IPS-20b (cell line): ENCODE measurements around the gene MYO16.
"Not testable (repeated sequence)": the region's sequence is repeated elsewhere in the genome, so short reads cannot be mapped to it uniquely, and the experiment has no call there.

Experiments
- H3K27ac ChIP-seq: one replicate; pipeline ENCODE4 v1.5.1; 2013; ENCODE audit warnings: low read length
- H3K27me3 ChIP-seq: 2 replicates; pipeline ENCODE4 v1.6.1; 2013; ENCODE audit warnings: mild to moderate bottlenecking, low read length, inconsistent platforms; ENCODE audit not compliant: insufficient read depth
- H3K36me3 ChIP-seq: 2 replicates; pipeline ENCODE4 v1.6.1; 2013; ENCODE audit warnings: low read depth, mild to moderate bottlenecking, inconsistent platforms, low read length, moderate library complexity; ENCODE audit not compliant: insufficient read depth
- H3K4me1 ChIP-seq: 2 replicates; pipeline ENCODE4 v1.6.1; 2013; ENCODE audit warnings: mild to moderate bottlenecking, control low read depth, inconsistent platforms, low read length, moderate library complexity; ENCODE audit not compliant: insufficient read depth
- H3K4me3 ChIP-seq: 2 replicates; pipeline ENCODE4 v1.5.1; 2013; ENCODE audit warnings: mild to moderate bottlenecking, low read length, inconsistent platforms
- H3K9ac ChIP-seq: 2 replicates; pipeline ENCODE4 v1.6.1; 2013; ENCODE audit warnings: low read depth, mild to moderate bottlenecking, inconsistent platforms, low read length, moderate library complexity
- H3K9me3 ChIP-seq: 2 replicates; pipeline ENCODE4 v1.6.1; 2013; ENCODE audit warnings: mild to moderate bottlenecking, low read depth, low read length, inconsistent platforms; ENCODE audit not compliant: insufficient read depth

The MYO16 gene

GRCh38 chr13:108780706-108781105, 151.3 kb downstream of the MYO16 start:
- no peak overlapping the region for H3K9ac ChIP-seq

GRCh38 chr13:108781312-108781711, 151.9 kb downstream of the MYO16 start:
- Histone ChIP-seq H3K27ac (no peak overlapping the region), H3K9ac (no peak overlapping the region), H3K9me3 (peaks cover 6% of the 10 kb centered on the region), H3K4me3 (no peak overlapping the region), H3K36me3 (no peaks in the 10 kb centered on the region), H3K4me1 (no peaks in the 10 kb centered on the region; the same call in 1 of the 2 replicates), H3K27me3 (no peaks in the 10 kb centered on the region)

More at GRCh38 chr13:108780706-108781105, 151.3 kb downstream of the MYO16 start:
- Histone ChIP-seq H3K4me1 (no peaks in the 10 kb centered on the region; the same call in 1 of the 2 replicates), H3K9me3 (peaks cover 6% of the 10 kb centered on the region), H3K4me3 (no peak overlapping the region), H3K27ac (no peak overlapping the region), H3K36me3 (no peaks in the 10 kb centered on the region), H3K27me3 (no peaks in the 10 kb centered on the region)

- not testable (repeated sequence) for H3K9ac ChIP-seq, H3K27me3 ChIP-seq, H3K4me3 ChIP-seq, H3K4me1 ChIP-seq, H3K9me3 ChIP-seq, H3K27ac ChIP-seq, H3K36me3 ChIP-seq
These were observed 153.1 kb downstream of the MYO16 start for GRCh38 chr13:108782480-108782879.

DNA sequence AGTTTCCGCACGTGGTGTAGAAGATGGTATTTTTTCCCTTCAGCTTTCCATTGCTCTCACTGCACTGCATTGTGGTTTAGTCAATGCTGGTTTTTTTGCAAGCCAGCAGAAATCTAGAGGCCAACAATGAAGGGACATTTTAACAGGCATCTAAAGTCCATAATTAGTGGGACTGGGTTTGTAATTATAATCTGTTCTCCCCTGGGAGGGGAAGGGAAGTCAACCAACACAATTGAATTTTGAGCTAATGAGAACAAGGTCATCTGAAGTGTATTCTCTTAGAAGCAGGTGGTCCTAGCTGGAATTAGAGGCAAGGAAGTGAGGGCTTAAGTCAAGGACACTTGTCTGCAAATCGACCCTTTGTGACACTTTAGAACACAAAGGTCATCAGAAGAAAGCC, 156.4 kb downstream of the MYO16 start:
- H3K27me3 ChIP-seq, result no peaks in the 10 kb centered on the region
- no peak overlapping the region for H3K27ac ChIP-seq
- peaks cover 6% of the 10 kb centered on the region for H3K9me3 ChIP-seq
- no peak overlapping the region for H3K4me3 ChIP-seq
- no peak overlapping the region for H3K9ac ChIP-seq
- H3K36me3 ChIP-seq, result no peaks in the 10 kb centered on the region
- H3K4me1 ChIP-seq, result 0 out of 2 replicates have a peak, but pooled peaks cover 4% of the 10 kb centered on the region

GRCh38 chr13:108786456-108787200, 157.2 kb downstream of the MYO16 start:
- H3K27ac ChIP-seq, result no peak overlapping the region
- peaks cover 6% of the 10 kb centered on the region for H3K9me3 ChIP-seq
- H3K36me3 ChIP-seq, result no peaks in the 10 kb centered on the region
- H3K4me3 ChIP-seq, result no peak overlapping the region
- H3K4me1 ChIP-seq, result 0 out of 2 replicates have a peak, but pooled peaks cover 4% of the 10 kb centered on the region
- H3K9ac ChIP-seq, result no peak overlapping the region
- H3K27me3 ChIP-seq, result no peaks in the 10 kb centered on the region

DNA sequence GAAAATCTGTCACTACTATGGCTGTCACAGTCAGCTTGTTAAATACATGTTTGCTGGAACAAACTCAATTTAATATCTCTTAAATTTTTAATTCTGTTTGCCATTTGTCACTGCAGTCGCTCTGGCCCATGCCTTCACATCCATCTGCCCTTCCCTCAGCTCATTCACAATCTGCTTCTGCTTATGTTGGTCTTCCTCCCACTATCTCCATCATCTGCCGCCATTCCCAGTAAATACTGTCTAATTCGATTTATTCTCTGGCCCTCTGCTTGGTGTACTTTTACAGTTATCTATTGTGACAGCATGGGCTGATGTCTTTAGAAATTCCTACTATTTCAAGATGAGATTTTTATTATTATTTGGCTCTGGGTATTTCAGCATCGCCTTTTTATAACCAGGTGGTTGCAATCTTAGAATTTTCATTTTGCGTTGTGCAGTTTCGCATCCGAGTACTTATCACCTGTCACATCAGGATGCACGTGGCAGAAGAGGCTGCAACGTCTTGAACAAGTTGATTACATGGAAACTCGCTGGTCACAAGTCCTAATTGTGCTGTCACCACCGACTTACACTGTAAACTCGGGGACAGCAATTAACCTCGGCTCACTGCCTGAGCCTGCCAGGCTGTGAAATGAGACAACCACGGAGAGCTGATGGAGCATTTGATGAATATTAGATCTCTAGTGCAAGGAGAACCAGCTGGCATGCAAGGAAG, 158.4 kb downstream of the MYO16 start:
- H3K4me1 ChIP-seq, result 0 out of 2 replicates have a peak, but pooled peaks cover 4% of the 10 kb centered on the region
- no peak overlapping the region for H3K9ac ChIP-seq
- H3K4me3 ChIP-seq, result no peak overlapping the region
- no peaks in the 10 kb centered on the region for H3K27me3 ChIP-seq
- no peak overlapping the region for H3K27ac ChIP-seq
- peaks cover 2% of the 10 kb centered on the region for H3K9me3 ChIP-seq
- no peaks in the 10 kb centered on the region for H3K36me3 ChIP-seq

DNA sequence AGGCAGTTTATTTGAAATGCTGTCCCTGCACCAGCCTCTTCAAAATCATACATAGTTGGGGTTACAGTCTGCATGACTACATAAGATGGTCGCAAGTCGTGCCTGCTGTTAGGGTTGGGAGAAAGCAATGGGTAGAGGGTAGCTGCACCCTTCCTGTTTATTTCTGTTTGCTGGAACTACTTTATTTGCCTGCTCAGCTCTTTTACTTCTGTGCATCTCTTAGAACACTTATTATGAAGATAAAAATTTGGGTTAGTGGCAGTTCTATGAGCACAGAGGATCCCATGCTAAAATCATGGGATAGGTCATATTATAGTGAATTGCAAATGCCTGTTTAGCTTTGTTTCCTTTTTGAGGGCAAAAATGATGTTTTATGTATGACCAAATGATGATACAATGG, 160.1 kb downstream of the MYO16 start:
- no peak overlapping the region for H3K4me3 ChIP-seq
- H3K4me1 ChIP-seq, result 0 out of 2 replicates have a peak, but pooled peaks cover 4% of the 10 kb centered on the region
- H3K9me3 ChIP-seq, result no peaks in the 10 kb centered on the region
- no peaks in the 10 kb centered on the region for H3K27me3 ChIP-seq
- H3K36me3 ChIP-seq, result no peaks in the 10 kb centered on the region
- H3K9ac ChIP-seq, result no peak overlapping the region
- no peak overlapping the region for H3K27ac ChIP-seq

- H3K36me3 ChIP-seq, result no peaks in the 10 kb centered on the region
- no peak overlapping the region for H3K4me3 ChIP-seq
- no peaks in the 10 kb centered on the region for H3K9me3 ChIP-seq
- no peak overlapping the region for H3K27ac ChIP-seq
- no peak overlapping the region for H3K9ac ChIP-seq
- H3K27me3 ChIP-seq, result no peaks in the 10 kb centered on the region
- no peaks in the 10 kb centered on the region for H3K4me1 ChIP-seq
These were observed 166.4 kb downstream of the MYO16 start for GRCh38 chr13:108795841-108796240.

DNA sequence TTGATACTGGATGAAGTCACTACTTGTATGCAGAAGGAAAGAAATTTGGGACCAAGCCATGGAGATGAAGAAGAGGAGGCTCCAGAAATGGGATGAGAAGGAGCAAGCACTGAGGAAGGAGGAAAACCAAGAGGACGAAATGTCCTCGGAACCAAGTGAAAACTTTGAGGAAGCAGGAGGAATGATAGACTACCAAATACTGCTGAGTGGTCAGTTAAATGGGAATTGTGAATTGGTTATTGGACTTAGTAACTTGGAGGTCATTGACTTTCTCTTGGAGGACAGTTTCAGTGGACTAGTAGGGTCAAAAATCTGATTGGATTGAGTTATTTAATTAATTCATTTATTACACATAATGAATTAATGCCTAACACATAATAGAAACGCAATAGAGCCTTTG, 167.9 kb downstream of the MYO16 start:
- Histone ChIP-seq H3K27me3 (no peaks in the 10 kb centered on the region), H3K9me3 (no peaks in the 10 kb centered on the region), H3K36me3 (no peaks in the 10 kb centered on the region), H3K9ac (no peak overlapping the region), H3K4me1 (no peaks in the 10 kb centered on the region), H3K4me3 (no peak overlapping the region), H3K27ac (no peak overlapping the region)

DNA sequence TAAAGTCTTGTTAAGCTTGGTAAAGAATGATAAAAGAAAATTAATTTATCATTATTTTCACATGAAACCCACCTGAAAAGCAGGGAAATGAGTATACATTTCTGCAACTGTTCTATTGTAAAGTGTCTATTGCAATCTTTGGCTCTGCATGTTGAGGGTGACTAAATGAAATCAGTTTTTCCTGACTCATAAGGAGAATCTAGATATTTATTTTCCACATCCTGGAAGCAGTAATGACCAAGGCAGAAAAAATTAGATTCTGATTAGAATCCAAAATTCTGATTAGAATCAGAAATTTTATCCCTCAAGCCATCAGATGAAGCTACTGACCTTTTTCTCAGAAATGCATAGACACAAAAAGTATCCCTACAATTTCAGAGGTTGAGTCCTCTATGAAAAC, 178.4 kb downstream of the MYO16 start:
- no peaks in the 10 kb centered on the region for H3K9me3 ChIP-seq
- no peaks in the 10 kb centered on the region for H3K36me3 ChIP-seq
- no peak overlapping the region for H3K9ac ChIP-seq
- no peaks in the 10 kb centered on the region for H3K27me3 ChIP-seq
- H3K27ac ChIP-seq, result no peak overlapping the region
- no peak overlapping the region for H3K4me3 ChIP-seq
- H3K4me1 ChIP-seq, result no peaks in the 10 kb centered on the region

DNA sequence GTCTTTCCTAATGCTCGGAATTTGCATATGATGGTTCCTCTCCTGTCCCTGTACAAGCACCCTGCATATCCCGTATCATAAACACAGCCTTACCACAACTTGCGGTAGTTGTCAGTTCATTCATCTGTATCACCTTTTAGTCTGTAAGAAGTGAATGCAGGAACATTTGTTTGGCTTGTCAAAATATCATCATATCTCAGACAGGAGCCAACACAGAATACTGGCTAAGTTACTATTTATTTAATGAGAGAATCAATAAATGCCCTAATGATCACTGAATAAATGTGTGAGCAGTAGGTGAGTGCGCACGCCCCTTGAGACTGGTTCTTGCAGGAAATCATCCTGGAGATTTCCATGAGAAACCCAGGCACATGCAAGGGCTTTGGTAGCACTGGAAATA, 182.8 kb downstream of the MYO16 start:
- peaks cover 13% of the 10 kb centered on the region; the same call in 1 of the 2 replicates for H3K4me1 ChIP-seq
- no peaks in the 10 kb centered on the region for H3K27me3 ChIP-seq
- H3K27ac ChIP-seq, result no peak overlapping the region
- H3K4me3 ChIP-seq, result no peak overlapping the region
- no peaks in the 10 kb centered on the region for H3K9me3 ChIP-seq
- no peaks in the 10 kb centered on the region for H3K36me3 ChIP-seq
- no peak overlapping the region for H3K9ac ChIP-seq

GRCh38 chr13:108812661-108813060, 183.2 kb downstream of the MYO16 start:
- Histone ChIP-seq H3K9me3 (no peaks in the 10 kb centered on the region), H3K4me1 (peaks cover 13% of the 10 kb centered on the region; the same call in 1 of the 2 replicates), H3K27me3 (no peaks in the 10 kb centered on the region), H3K4me3 (no peak overlapping the region), H3K27ac (no peak overlapping the region), H3K36me3 (no peaks in the 10 kb centered on the region), H3K9ac (no peak overlapping the region)
